ENCODE measurements around the gene RBM19. TPM values are rescaled to one million over a fixed set of nuclear protein-coding genes. Genes with fewer than 3 reads are reported as not detected.

RBM19 gene
- total and polyA plus RNA-seq, 11 donors = 12.7 to 27.1 (median 17.4) TPM

- WGBS, 4 donors = 70 to 89% (median 81%) methylated on average over 2 to 10 of the region's 10 CpGs
- no peak for ATAC-seq
- intact Hi-C loops (cut with DNase I) = no loop called here
Observed at GRCh38 chr12:113818833-113819232, 147.3 kb downstream of the RBM19 start.

GRCh38 chr12:113818283-113818682 is 147.8 kb downstream of the RBM19 start:
- ATAC-seq = no peak
- intact Hi-C loops (cut with DNase I) = no loop called here
- 85 to 89% (median 85%) methylated on average over 4 of the region's 4 CpGs for WGBS, 4 donors

More at GRCh38 chr12:113818833-113819232, 147.3 kb downstream of the RBM19 start:
- Histone ChIP-seq H3K36me3 (peaks cover 0 to 24% (median 0%) of the 10 kb centered on the region in 9 donors), H3K27ac (no peak overlapping the region), H3K4me1 (no peaks in the 10 kb centered on the region), H3K9me3 (no peaks in the 10 kb centered on the region), H3K27me3 (no peaks in the 10 kb centered on the region), H3K4me3 (no peak overlapping the region)
- peak in 1 of 12 donors; percentile 13 for TF ChIP-seq CTCF (IDR thresholded peaks at IDR 0.05)
- TF ChIP-seq POLR2A (IDR thresholded peaks at IDR 0.05) = no peak
- DNase-seq = no peak

GRCh38 chr12:113816866-113817265 is 149.3 kb downstream of the RBM19 start:
- DNase-seq (peak in 1 of 5 donors; percentile 37), ATAC-seq (no peak)
- Histone ChIP-seq H3K36me3 (peaks cover 0 to 16% (median 0%) of the 10 kb centered on the region in 9 donors), H3K9me3 (peaks cover 0 to 4% (median 0%) of the 10 kb centered on the region in 12 donors), H3K27me3 (no peaks in the 10 kb centered on the region), H3K4me1 (no peaks in the 10 kb centered on the region), H3K4me3 (no peak overlapping the region), H3K27ac (no peak overlapping the region)
- TF ChIP-seq POLR2A (IDR thresholded peaks at IDR 0.05) (no peak), CTCF (IDR thresholded peaks at IDR 0.05) (no peak)
- 83 to 86% (median 85%) methylated on average over 16 of the region's 16 CpGs for WGBS, 4 donors
- intact Hi-C loops (cut with DNase I) = no loop called here

More at GRCh38 chr12:113818283-113818682, 147.8 kb downstream of the RBM19 start:
- DNase-seq = no peak
- H3K9me3 ChIP-seq = no peaks in the 10 kb centered on the region
- peaks cover 0 to 24% (median 0%) of the 10 kb centered on the region in 9 donors for H3K36me3 ChIP-seq
- no peak overlapping the region for H3K4me3 ChIP-seq
- TF ChIP-seq POLR2A (IDR thresholded peaks at IDR 0.05) (no peak), CTCF (IDR thresholded peaks at IDR 0.05) (no peak)
- no peaks in the 10 kb centered on the region for H3K27me3 ChIP-seq
- H3K4me1 ChIP-seq = no peaks in the 10 kb centered on the region
- no peak overlapping the region for H3K27ac ChIP-seq

- 78 to 88% (median 80%) methylated on average over 5 of the region's 5 CpGs for WGBS, 4 donors
- H3K4me3 ChIP-seq = no peak overlapping the region
- no peak overlapping the region for H3K27ac ChIP-seq
- H3K27me3 ChIP-seq = no peaks in the 10 kb centered on the region
- H3K4me1 ChIP-seq = no peaks in the 10 kb centered on the region
- no peak for ATAC-seq
- TF ChIP-seq CTCF (IDR thresholded peaks at IDR 0.05) = no peak
- TF ChIP-seq POLR2A (IDR thresholded peaks at IDR 0.05) = no peak
- intact Hi-C loops (cut with DNase I) = no loop called here
- peaks cover 0 to 11% (median 0%) of the 10 kb centered on the region in 9 donors for H3K36me3 ChIP-seq
- no peak for DNase-seq
- H3K9me3 ChIP-seq = peaks cover 0 to 12% (median 0%) of the 10 kb centered on the region in 12 donors
Observed at GRCh38 chr12:113815031-113815430, 151.1 kb downstream of the RBM19 start.

Measured in heart left ventricle (tissue), 16 donors.